Testis (tissue), 2 donors: ENCODE measurements around the gene SASH1.

Experiments
- POLR2A ChIP-seq: fragments of 450-650 bp; IDR thresholded peaks from one replicate; pipeline ENCODE4 v1.6.1; 2017; ENCODE audit warnings: antibody characterized with exemption, mild to moderate bottlenecking, moderate library complexity
- TF ChIP-seq, protein P1 (sequence below), 3 experiments: fragments of 450-650 bp in 2 of 3; fragments of 200-600 bp in 1 of 3; sonication (generic) in 1 of 3; IDR thresholded peaks; one replicate each; pipeline ENCODE4 v1.5.1; 2016 to 2019; ENCODE audit warnings: antibody characterized with exemption in 3 of 3, mild to moderate bottlenecking in 2 of 3, moderate library complexity in 1 of 3

GRCh38 chr6:148349466-148349865 is 6.8 kb downstream of the SASH1 start:
- no peak for TF ChIP-seq POLR2A
- TF ChIP-seq, protein P1, sequence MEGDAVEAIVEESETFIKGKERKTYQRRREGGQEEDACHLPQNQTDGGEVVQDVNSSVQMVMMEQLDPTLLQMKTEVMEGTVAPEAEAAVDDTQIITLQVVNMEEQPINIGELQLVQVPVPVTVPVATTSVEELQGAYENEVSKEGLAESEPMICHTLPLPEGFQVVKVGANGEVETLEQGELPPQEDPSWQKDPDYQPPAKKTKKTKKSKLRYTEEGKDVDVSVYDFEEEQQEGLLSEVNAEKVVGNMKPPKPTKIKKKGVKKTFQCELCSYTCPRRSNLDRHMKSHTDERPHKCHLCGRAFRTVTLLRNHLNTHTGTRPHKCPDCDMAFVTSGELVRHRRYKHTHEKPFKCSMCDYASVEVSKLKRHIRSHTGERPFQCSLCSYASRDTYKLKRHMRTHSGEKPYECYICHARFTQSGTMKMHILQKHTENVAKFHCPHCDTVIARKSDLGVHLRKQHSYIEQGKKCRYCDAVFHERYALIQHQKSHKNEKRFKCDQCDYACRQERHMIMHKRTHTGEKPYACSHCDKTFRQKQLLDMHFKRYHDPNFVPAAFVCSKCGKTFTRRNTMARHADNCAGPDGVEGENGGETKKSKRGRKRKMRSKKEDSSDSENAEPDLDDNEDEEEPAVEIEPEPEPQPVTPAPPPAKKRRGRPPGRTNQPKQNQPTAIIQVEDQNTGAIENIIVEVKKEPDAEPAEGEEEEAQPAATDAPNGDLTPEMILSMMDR (IDR thresholded peaks at IDR 0.05): no peak
